Right lobe of liver (tissue), 4 donors: ENCODE measurements around the gene NEB.

ENCODE experiments used
- CTCF ChIP-seq, 4 donors: fragments of 200-600 bp in 3 of 4; fragments of 450-650 bp in 1 of 4; IDR thresholded peaks; one replicate each; pipeline versions ENCODE4 v1.5.1 to v1.8.0; 2016 to 2022; ENCODE audit warnings: antibody characterized with exemption in 4 of 4, mild to moderate bottlenecking in 2 of 4
- POLR2A ChIP-seq: fragments of 450-650 bp; IDR thresholded peaks from one replicate; pipeline ENCODE4 v1.6.1; 2017; ENCODE audit warnings: antibody characterized with exemption, mild to moderate bottlenecking
- donor health status: DM: no; HTN: no; CAD: no.
- donor health status: DM: no; HTN: no; CAD: no.
- donor health status: DM: no; HTN: yes; CAD: no.

GRCh38 chr2:151781642-151782041 lies 47.4 kb upstream of the NEB start:
- no peak for TF ChIP-seq CTCF (IDR thresholded peaks at IDR 0.05)
- TF ChIP-seq POLR2A = no peak
